Activated CD4-positive, alpha-beta T cell treated with anti-CD3 and anti-CD28 coated beads, Interleukin-2, amount 50 U/mL, for 48 hours (primary cell): ENCODE results near the gene MEGF9.
"Not testable (repeated sequence)": the region's sequence is repeated elsewhere in the genome, so short reads cannot be mapped to it uniquely, and the experiment has no call there.

Experiments
- DNase-seq, 2 experiments: peaks; one replicate each; pipeline ENCODE4 v3.0.0-alpha.2; 2020

MEGF9 gene

DNA sequence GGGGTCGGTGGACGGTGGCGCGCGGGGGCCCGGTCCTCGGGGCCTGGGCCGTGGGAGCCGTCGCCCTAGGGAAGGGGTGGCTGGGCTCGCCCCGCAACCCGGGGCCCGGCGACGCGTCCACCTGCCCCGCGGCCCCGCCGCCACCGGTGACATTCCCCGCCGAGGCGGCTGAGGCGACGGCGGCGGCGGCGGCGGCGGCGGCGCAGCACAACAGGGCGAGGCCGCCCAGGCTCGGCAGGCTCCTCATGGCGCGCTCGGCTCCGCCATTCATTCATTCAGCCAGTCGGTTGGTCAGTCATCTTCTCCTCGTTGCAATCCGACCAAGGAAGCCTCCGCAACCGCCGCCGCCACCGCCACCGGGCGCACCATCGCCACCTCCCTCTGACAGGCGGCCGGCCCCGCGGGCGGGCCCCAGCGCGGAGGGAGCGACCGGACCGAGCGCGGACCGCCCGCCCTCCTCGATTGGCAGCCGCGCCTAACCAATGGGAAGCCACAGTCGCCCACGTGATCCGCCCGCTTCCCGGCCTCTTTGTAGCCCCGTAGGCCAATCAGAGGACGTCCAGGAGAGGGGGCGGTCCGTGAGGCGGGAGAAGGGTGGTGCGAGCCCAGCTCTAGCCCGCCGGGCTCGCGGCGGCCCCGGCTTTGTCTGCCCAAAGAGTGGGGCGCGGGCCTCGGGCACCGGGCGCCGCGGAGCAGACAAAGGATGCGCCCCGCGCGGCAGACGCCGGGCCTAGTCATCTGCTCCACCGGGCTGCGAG, at the start of gene MEGF9:
MEGF9 (minus strand) TSS at position 383 of the 758 bp plus-strand sequence; CDS start at position 271, 112 bp downstream.
- peak; percentile 97 to 98 for DNase-seq

GRCh38 chr9:120761006-120761405, 46.7 kb upstream of the MEGF9 start:
- DNase-seq: no peak

- no peak for DNase-seq
Measured at GRCh38 chr9:120759755-120760400, 45.6 kb upstream of the MEGF9 start.

- DNase-seq: peak in 1 of 2 experiments; percentile 18
Measured at GRCh38 chr9:120758544-120758943, 44.3 kb upstream of the MEGF9 start.

GRCh38 chr9:120757026-120757913, 43.0 kb upstream of the MEGF9 start:
- no peak for DNase-seq

GRCh38 chr9:120756531-120756930, 42.3 kb upstream of the MEGF9 start:
- no peak for DNase-seq

GRCh38 chr9:120755810-120756434, 41.7 kb upstream of the MEGF9 start:
- DNase-seq: peak; percentile 63 to 73

- no peak for DNase-seq
Measured at GRCh38 chr9:120755044-120755443, 40.8 kb upstream of the MEGF9 start.

DNA sequence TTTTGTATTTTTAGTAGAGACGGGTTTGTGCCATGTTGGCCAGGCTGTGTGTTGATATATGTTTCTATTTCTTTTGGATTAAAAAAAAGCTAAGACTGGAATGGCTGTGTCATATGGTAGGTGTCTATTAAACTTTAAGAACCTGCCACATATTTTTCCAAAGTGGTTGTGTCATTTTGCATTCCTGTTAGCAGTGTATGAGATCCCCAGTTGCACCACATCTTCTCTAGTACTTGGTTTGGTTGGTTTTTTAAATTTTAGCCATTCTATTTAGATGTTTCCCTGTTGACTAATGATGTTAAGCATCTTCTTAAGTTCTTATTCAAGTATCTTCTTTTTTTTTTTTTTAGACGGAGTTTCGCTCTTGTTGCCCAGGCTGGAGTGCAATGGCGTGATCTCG, 36.2 kb upstream of the MEGF9 start:
- no peak for DNase-seq

- DNase-seq: not testable (repeated sequence)
Measured at GRCh38 chr9:120746366-120746765, 32.1 kb upstream of the MEGF9 start.

DNA sequence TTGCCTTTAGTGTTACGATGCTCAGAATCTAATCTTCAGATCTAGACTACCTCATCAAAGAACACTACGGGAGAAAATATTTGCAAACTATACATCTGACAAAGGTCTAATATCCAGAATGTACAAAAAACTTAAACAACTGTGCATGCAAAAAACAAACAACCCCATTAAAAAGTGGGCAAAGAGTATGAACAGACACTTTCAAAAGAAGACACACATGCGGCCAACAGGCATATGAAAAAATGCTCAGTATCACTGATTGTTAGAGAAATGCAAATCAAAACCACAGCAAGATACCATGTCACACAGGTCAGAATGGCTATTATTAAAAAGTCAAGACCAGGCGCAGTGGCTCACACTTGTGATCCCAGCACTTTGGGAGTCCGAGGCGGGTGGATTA, 31.0 kb upstream of the MEGF9 start:
- DNase-seq: no peak

DNA sequence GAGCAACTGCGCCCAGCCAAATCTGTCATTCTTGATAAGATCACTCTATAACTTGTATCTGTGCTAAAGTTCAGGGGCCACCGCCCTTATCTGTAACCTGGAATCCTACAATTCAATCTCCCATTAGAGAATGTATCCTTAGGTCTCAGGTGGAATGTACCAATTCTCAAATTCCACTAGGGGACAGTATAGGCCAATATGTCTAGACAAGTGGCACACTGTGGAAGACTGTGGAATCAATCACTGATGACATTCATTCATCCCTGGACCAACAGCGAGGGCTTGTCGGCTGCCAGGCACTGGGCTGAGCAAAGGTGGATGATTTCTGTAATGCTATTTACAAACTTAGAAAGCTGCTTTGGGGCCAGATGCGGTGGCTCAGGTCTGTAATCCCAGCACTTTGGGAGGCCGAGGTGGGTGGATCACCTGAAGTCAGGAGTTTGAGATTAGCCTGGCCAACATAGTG, 28.7 kb upstream of the MEGF9 start:
- no peak for DNase-seq

GRCh38 chr9:120741701-120742100, 27.4 kb upstream of the MEGF9 start:
- DNase-seq: no peak

GRCh38 chr9:120741191-120741590, 26.9 kb upstream of the MEGF9 start:
- no peak for DNase-seq

DNA sequence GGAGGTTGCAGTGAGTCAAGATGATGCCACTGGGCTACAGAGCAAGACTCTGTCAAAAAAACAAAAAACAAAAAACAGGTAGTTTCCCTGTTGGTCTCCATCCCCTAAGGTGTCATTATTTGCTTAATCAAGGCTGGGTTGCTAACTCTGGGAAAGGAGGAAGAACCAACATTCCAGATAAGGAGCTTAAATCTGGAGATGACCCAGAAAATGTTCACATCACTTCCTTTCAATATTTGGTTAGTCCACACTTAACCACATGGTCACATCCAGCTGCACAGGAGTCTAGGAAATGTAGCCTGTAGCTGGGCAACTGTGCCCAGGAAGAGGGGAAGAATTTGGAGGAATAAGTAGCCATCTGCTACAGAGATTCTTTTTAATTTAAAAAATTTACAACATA, 25.9 kb upstream of the MEGF9 start:
- DNase-seq: no peak

DNA sequence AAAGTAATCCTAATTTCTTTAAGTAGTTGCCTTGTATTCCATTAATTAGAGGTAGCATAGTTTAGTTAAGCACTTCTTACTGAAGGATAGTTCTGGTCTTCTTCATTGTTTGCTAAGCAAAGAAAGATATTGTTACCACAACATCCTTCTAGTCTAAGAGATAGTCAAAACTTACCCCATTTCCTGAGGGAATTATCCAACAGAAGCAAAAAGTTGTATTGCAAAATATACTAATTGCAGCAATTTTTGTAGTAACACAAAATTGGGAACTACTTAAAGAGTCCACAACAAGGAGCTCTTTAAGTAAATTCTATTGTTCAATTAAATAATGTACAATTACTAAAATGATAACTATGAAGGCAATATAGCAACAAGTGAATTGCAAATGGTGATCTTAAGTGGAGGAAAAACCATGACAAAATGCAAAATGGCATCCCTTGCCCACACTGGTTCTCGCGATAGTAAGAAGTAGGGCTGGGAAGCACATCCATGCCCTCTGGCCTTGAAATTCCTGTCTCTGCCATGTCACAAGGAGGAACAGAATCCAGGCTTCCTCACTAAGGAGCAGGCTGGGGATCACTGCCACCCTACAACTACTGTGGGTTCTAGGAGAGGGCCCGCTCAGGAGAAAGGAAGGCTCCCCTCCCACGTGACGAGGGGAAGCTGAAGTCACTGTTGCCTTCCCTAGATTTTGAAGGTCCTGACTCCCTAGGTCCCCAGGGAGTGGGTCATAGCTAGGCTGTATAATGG, 23.3 kb upstream of the MEGF9 start:
- DNase-seq: no peak

DNA sequence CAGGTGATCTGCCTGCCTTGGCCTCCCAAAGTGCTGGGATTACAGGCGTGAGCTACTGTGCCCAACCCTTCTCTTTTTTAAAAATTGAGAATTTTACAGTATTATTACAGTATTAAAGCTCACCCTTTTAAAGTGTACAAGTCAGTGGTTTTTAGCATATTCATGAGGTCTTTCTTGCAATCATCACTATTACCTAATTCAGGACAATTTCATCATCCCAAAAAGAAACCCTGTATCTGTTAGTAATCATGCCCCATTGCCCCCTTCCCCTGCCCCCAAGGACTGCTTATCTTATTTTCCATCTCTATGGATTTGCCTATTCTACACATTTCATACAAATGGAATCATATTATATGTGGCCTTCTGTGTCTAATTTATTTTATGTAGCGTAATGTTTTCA, 22.6 kb upstream of the MEGF9 start:
- no peak for DNase-seq

DNA sequence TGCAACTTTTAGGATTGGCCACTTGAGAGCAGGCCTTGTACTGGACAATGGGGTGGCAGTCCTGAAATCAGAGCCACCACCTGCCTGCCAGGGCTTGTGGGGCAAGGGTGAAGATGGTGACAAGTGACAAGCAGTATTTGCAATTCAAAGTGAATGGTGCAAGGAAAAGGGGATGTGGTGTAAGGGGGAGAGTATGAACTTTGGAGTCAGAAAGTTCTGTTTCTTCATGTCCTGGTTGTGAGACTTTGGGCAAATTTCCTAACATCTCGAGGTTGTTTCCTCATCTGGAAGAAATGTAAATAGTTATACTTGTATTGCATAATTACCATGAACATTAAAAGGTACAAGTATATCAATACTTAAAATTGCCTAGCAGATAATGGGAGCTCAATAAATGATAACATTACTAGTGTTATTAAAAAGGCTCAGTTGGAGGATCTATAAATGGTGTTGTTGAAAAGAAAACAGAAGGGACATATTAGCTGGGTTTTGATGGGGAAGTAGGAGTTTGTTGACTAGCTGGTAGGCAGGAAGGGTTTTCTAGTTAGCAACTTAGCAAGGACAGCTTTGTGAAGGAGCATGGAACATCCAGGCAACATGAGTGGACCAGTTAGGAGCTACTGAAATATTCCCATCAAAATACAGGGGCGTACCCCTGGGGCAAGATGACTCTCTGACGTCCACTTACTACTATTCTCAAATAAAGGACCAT, 21.3 kb upstream of the MEGF9 start:
- no peak for DNase-seq

DNA sequence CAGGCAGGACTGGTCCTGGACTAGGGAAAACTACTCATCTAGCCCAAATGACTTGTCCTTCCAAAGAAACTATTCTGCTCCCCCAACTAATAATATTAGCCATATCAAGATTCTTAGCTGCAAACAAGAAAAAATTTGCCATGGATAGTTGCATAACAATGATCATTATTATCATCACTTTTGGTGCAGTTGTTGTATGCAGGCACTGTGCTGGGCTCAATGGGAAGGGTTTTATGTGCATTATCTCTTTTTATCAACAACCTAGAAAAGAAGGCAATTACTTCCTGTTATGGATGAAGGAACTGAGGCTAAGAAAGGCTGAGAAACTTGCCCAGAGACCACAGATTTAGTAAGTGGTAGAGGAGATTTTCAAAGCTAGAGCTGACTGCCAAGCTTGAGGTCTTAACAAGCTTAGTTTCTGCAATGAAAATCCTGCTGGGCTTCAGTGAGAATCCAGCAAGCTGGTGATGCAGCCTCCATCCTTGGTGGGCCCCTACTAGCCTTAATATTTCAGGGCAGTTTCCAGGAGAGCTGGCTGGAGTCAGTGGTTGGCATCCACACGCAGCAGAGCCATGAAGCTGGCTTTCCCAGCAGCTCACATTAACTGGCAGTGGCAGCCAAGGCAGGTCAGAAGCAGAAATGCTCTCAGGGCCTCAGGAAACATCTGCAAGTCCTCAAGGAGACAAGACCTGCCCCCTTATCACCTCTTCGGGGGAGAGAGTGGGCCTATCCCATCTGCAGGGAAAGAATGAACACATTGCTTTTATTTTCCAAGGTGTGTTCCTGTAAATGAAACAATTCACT, 20.5 kb upstream of the MEGF9 start:
- no peak for DNase-seq

DNA sequence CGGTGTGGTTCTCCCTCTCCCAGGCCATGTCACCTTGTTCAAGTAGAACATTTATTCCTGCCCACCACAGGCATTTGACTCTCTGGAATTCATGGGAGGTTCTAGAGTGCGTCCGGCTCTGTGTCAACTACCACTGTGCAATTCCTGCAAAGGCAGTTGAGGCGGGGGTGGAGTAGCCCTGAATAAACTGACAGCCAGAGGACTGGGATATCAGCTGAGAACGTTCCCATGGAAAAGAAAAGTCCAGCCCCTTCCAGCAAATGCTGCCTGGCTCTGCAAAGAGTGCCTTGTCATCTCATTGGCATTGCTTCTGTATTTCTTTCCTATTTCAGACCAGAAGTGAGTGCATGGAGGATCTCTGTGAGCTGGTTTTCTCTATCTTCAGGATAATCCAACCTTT, 18.9 kb upstream of the MEGF9 start:
- no peak for DNase-seq
